NCI-H1105 (cell line): ENCODE data around the gene SLC41A3.

Experiments used
- DNase-seq: peaks from one replicate; lab custom pipeline; 2025; lab: John Stamatoyannopoulos, UW

SLC41A3 gene

GRCh38 chr3:126119976-126120375 lies 36.1 kb upstream of the SLC41A3 start:
- DNase-seq = no peak

- DNase-seq = peak; percentile 7
These were observed 35.2 kb upstream of the SLC41A3 start for GRCh38 chr3:126119008-126119675.

- no peak for DNase-seq
These were observed 34.7 kb upstream of the SLC41A3 start for GRCh38 chr3:126118591-126118990.

GRCh38 chr3:126117786-126118185 lies 33.9 kb upstream of the SLC41A3 start:
- no peak for DNase-seq

- no peak for DNase-seq
These were observed 33.3 kb upstream of the SLC41A3 start for GRCh38 chr3:126117212-126117611.

GRCh38 chr3:126116526-126116925 lies 32.6 kb upstream of the SLC41A3 start:
- DNase-seq = no peak

GRCh38 chr3:126114443-126115386 lies 30.8 kb upstream of the SLC41A3 start:
- DNase-seq = no peak

- no peak for DNase-seq
These were observed 30.0 kb upstream of the SLC41A3 start for GRCh38 chr3:126113733-126114442.

- DNase-seq = no peak
These were observed 29.3 kb upstream of the SLC41A3 start for GRCh38 chr3:126113238-126113555.

GRCh38 chr3:126112531-126113237 lies 28.8 kb upstream of the SLC41A3 start:
- DNase-seq = no peak

GRCh38 chr3:126111566-126112475 lies 27.9 kb upstream of the SLC41A3 start:
- no peak for DNase-seq

GRCh38 chr3:126111126-126111551 lies 27.2 kb upstream of the SLC41A3 start:
- DNase-seq = no peak

- DNase-seq = no peak
These were observed 26.7 kb upstream of the SLC41A3 start for GRCh38 chr3:126110431-126111125.

GRCh38 chr3:126109880-126110235 lies 25.9 kb upstream of the SLC41A3 start:
- no peak for DNase-seq

- DNase-seq = no peak
These were observed 25.4 kb upstream of the SLC41A3 start for GRCh38 chr3:126109146-126109879.

GRCh38 chr3:126108676-126109050 lies 24.7 kb upstream of the SLC41A3 start:
- no peak for DNase-seq

- no peak for DNase-seq
These were observed 24.2 kb upstream of the SLC41A3 start for GRCh38 chr3:126107957-126108675.

- no peak for DNase-seq
These were observed 23.4 kb upstream of the SLC41A3 start for GRCh38 chr3:126107203-126107939.
